ENCODE results near the gene DGUOK.
"Not testable (repeated sequence)": the region's sequence is repeated elsewhere in the genome, so short reads cannot be mapped to it uniquely, and the experiment has no call there.

DGUOK gene

GRCh38 chr2:73926493-73927327, at the start of gene DGUOK:
TSS of gene DGUOK (plus strand) at chr2:73926880. CDS start at chr2:73926911, 31 bp downstream.
- DNase-seq (ENCODE audit: low read depth in 2 of 2, low spot score in 1 of 2), result peak; percentile 93 to 96

DNA sequence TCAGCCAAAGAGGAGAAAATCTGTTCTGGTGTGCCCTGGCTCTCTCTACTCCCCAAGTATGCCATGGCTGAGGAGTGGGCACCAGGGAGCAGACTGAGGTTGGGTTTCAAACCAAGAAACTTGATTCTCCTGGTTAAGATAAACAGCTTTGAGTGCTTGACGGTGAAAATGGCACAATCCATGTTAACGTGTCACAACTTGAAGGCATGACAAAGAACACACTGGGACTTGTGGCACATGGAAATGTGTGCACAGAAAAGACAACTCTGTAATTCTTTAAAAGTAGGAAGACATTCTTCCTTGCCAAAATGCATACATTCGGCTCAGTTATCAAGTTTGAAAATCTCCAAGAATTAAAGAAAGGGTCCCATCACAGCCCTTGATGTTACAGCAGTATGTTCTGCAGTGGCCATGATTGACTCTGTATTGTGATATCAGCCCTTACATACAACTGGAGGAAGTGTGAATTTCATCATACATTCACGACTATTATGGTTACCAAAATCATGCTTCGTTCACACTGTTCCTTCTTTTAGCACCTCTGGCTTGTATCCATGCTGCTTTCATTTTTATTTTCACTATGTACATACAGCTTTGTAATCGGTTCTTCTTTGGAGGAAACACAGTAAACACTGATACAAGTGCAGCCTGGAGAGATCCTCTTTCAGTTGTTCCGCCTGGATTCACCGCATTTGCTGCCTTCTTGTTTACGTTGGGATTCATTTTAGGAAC, 49.4 kb upstream of the DGUOK start:
- DNase-seq (ENCODE audit: low read depth in 2 of 2, low spot score in 1 of 2), result no peak

GRCh38 chr2:73877984-73878383, 48.7 kb upstream of the DGUOK start:
- DNase-seq (ENCODE audit: low read depth in 2 of 2, low spot score in 1 of 2), result not testable (repeated sequence)

- DNase-seq (ENCODE audit: low read depth in 2 of 2, low spot score in 1 of 2), result no peak
Measured at GRCh38 chr2:73885406-73885805, 41.3 kb upstream of the DGUOK start.

- DNase-seq (ENCODE audit: low read depth in 2 of 2, low spot score in 1 of 2), result no peak
Measured at GRCh38 chr2:73886357-73886756, 40.3 kb upstream of the DGUOK start.

GRCh38 chr2:73887596-73888353, 38.9 kb upstream of the DGUOK start:
- DNase-seq (ENCODE audit: low read depth in 2 of 2, low spot score in 1 of 2), result not testable (repeated sequence)

- no peak for DNase-seq (ENCODE audit: low read depth in 2 of 2, low spot score in 1 of 2)
Measured at GRCh38 chr2:73888388-73888787, 38.3 kb upstream of the DGUOK start.

DNA sequence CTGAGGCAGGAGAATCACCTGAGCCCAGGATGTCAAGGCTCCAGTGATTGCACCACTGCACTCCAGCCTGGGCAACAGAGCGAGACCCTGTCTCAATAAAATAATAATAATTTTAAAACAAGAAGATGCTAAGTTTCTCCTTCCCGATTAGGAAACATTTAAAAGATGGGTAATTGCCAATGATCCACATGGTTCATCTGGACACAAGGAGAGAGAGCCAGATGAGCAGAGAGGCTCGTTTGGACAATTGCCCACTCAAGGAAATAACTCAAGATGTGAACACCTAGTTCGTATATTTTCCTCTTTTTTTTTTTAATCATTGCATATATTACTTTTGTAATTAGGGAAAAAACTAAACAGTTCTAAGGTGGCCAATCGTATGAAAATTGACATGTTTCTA, 37.5 kb upstream of the DGUOK start:
- DNase-seq (ENCODE audit: low read depth in 2 of 2, low spot score in 1 of 2), result no peak

- DNase-seq (ENCODE audit: low read depth in 2 of 2, low spot score in 1 of 2), result no peak
Measured at GRCh38 chr2:73890301-73891092, 36.2 kb upstream of the DGUOK start.

DNA sequence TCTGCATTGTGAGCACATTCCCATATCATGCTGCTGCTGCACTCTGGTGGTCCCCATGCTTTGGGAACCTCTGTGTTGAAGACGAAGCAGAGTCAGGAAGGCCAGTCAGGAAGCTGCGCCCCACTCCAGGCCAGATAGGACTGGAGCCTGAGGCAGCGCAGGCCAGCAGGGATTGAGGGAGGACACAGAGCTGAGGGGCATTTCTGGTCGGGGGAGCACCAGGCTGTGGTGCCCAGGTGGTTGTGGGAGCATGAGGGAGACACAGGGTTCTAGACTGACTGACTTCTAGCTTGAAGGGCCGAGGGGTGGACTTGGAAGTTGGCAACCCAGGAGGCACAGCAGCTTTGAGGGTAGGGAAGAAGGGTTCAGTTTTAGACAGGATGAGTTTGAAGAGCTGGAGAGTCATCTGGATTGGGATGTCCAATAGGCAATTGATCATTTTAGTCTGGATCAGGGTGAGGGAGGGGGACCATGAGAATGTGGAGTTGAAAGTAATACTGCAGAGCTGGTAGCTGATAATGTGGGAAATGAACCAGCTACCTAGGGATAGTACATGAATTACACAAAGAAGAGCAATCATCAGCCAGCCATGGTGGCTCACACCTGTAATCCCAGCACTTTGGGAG, 35.3 kb upstream of the DGUOK start:
- no peak for DNase-seq (ENCODE audit: low read depth in 2 of 2, low spot score in 1 of 2)

DNA sequence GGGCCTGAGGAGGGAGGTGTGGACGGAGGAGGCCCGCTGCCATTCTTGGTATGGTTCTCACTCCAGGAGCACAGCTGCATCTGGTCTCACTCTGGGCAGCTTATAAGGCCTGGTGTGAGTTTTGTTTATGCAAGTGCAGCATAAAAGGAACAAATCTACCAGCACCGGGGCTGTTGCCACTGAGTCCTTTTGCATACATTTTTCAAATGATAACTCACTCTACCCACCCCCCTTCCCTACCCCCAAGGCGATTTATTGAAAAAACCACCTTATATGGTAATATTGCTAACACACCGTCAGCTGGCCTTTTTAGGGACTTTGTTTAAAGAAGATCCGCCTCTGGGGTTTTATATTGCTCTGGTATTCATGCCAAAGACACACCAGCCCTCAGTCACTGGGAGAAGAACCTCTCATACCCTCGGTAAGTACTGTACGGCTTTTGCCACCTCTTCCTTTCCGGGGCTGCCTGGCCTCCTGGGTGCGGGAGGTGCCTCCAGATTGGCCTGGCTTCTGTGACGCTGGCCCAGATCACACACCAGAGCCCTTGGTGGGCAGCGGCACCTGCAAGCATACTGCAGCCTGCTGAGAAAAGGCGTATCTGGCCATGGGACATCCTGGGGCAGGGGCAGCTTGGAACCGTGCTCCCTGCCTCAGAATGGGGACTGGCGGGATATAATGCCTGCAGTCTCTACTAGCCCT, 33.9 kb upstream of the DGUOK start, which contains the start of gene ACTG2:
TSS of gene ACTG2 (plus strand) at position 378 of the 699 bp plus-strand sequence. CDS start 8,304 bp downstream, outside the sequence.
- no peak for DNase-seq (ENCODE audit: low read depth in 2 of 2, low spot score in 1 of 2)

DNA sequence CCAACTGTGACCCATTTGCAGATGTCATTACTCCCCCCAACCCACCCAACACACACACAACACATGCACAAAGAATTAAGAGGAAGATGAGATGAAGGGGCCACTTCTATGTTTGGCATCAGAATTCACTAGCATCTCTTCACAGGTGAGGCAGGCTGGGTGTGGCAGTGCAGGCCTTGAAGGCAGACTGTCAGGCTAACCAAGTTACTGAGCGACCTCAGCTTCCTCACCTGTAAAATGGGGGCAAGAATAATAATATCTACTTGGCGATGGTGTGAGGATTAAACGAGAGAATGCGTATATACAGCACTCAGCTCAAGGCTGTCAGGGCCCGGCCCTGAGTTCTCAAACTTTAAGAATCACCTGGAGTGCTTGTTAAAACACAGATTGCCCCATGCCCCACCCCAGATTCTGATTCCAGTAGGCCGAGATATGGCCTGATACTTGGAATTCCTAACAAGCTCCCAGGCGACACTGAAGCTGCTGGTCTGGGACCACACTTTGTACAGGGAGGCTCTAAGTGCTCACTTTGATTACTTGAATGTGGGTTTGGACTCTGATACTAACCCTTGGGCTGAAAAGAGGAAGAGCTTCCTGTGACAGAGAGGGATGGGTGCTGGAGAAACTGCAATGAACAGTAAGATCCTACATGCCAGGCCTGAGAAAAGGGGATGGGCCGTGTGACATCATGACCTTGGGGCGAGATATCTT, 32.8 kb upstream of the DGUOK start:
- no peak for DNase-seq (ENCODE audit: low read depth in 2 of 2, low spot score in 1 of 2)

GRCh38 chr2:73894475-73894850, 32.2 kb upstream of the DGUOK start:
- DNase-seq (ENCODE audit: low read depth in 2 of 2, low spot score in 1 of 2), result no peak

- DNase-seq (ENCODE audit: low read depth in 2 of 2, low spot score in 1 of 2), result no peak
Measured at GRCh38 chr2:73894877-73895276, 31.8 kb upstream of the DGUOK start.

DNA sequence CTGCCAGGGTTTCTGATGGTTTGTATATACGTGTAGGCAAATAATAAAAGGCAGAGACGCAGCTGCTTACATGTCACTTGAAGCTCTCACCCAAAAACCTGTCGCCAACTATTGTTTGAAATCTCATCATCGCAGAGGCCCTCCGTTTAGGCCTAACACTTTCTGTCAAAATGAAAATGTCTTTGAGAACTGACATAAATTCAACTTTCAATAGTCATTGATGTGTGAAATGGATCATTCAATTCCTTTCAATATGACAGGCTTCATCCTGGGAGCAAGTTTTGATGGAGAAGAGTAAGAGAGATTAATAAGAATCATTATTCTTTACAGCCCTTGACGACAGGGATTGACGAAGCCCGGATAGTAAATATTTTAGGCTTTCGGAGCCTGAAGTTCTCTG, 31.2 kb upstream of the DGUOK start:
- DNase-seq (ENCODE audit: low read depth in 2 of 2, low spot score in 1 of 2), result no peak

DNA sequence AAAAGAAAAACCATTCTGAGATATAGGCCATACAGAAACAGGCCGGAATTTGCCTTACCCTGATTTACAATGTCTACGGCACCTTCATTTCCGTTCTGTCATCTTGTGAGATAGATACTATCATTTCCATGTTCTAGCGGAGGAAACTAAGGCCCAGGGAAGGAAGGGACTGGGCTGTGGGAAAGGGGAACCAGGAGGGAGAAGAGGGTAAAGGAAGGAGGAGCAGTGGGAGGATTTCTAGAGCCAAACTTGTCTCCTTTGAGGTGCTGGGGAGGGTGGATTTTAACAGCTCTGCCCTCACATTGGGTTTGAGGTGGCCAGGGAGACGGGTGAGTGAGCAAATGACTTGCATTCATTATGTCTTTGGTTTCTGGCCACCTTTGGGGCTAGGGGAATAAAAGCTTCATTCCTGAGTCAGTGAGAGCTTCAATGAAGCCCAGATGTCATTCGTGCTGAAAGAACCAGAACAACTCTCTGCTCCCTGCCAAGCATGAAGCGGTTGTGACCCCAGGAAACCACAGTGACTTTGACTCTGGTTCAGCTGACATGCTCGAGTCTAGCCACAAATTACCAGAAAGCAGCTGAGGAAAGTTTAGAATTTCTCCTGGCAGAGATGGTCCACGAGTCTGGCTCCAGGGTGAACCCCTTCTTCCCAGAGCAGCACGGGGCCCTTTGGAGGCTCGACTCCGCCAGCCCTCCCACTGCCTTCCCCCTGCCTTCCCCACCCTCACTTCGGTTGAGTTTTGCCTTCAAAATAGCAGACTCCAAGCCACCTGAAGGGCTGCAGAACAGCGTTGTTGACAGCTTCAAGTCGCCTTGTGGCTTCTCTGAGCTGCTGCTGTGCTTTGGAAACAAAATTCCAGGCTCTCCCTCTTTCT, 30.1 kb upstream of the DGUOK start:
- DNase-seq (ENCODE audit: low read depth in 2 of 2, low spot score in 1 of 2), result peak in 1 of 2 donors; percentile 5

- no peak for DNase-seq (ENCODE audit: low read depth in 2 of 2, low spot score in 1 of 2)
Measured at GRCh38 chr2:73897240-73897583, 29.5 kb upstream of the DGUOK start.

- no peak for DNase-seq (ENCODE audit: low read depth in 2 of 2, low spot score in 1 of 2)
Measured at GRCh38 chr2:73897934-73898333, 28.7 kb upstream of the DGUOK start.
